Trophoblast cell (in vitro differentiated cells and primary cell): ENCODE results near the gene LPXN.

Experiments
- DNase-seq, 2 donors: peaks; one replicate each; pipeline ENCODE4 v3.0.0-alpha.2; 2016
- H2AFZ ChIP-seq: 2 replicates; pipeline ENCODE4 v1.6.1; 2013; ENCODE audit warnings: low read length, moderate library complexity, mild to moderate bottlenecking; ENCODE audit not compliant: insufficient read depth, poor library complexity
- H2AK5ac ChIP-seq: 2 replicates; pipeline ENCODE4 v1.6.1; 2013; ENCODE audit warnings: mild to moderate bottlenecking, low read length
- H2BK120ac ChIP-seq: 2 replicates; pipeline ENCODE4 v1.6.1; 2013; ENCODE audit warnings: low read length, mild to moderate bottlenecking, moderate library complexity; ENCODE audit not compliant: insufficient read depth, poor library complexity
- H2BK12ac ChIP-seq: 2 replicates; pipeline ENCODE4 v1.6.1; 2013; ENCODE audit warnings: mild to moderate bottlenecking, low read length, moderate library complexity
- H2BK5ac ChIP-seq: 2 replicates; pipeline ENCODE4 v1.6.1; 2013; ENCODE audit warnings: low read length, low read depth, moderate library complexity, mild to moderate bottlenecking; ENCODE audit not compliant: poor library complexity
- H3K14ac ChIP-seq: 2 replicates; pipeline ENCODE4 v1.6.1; 2013; ENCODE audit warnings: mild to moderate bottlenecking, low read length
- H3K18ac ChIP-seq: 2 replicates; pipeline ENCODE4 v1.6.1; 2013; ENCODE audit warnings: mild to moderate bottlenecking, low read length
- H3K23ac ChIP-seq: 2 replicates; pipeline ENCODE4 v1.6.1; 2013; ENCODE audit warnings: low read length
- H3K27ac ChIP-seq: 2 replicates; pipeline ENCODE4 v1.5.1; 2013; ENCODE audit warnings: low read depth, mild to moderate bottlenecking, inconsistent platforms, low read length, moderate library complexity
- H3K27me3 ChIP-seq: 2 replicates; pipeline ENCODE4 v1.6.1; 2013; ENCODE audit warnings: inconsistent platforms, mild to moderate bottlenecking, low read length, moderate library complexity; ENCODE audit not compliant: insufficient read depth
- H3K36me3 ChIP-seq, 2 experiments: 1 replicate in 1 of 2; 2 replicates in 1 of 2; pipeline ENCODE4 v1.6.1; 2013; ENCODE audit warnings: low read length in 2 of 2, mild to moderate bottlenecking in 2 of 2, moderate library complexity in 1 of 2; ENCODE audit not compliant: insufficient read depth in 2 of 2, control insufficient read depth in 1 of 2
- H3K4ac ChIP-seq: 2 replicates; pipeline ENCODE4 v1.6.1; 2013; ENCODE audit warnings: low read depth, mild to moderate bottlenecking, low read length, moderate library complexity
- H3K4me1 ChIP-seq, 2 experiments: 1 replicate in 1 of 2; 2 replicates in 1 of 2; pipeline ENCODE4 v1.6.1; 2013; ENCODE audit warnings: low read length in 2 of 2, mild to moderate bottlenecking in 2 of 2, moderate library complexity in 1 of 2; ENCODE audit not compliant: insufficient read depth in 2 of 2, control insufficient read depth in 1 of 2
- H3K4me2 ChIP-seq: 2 replicates; pipeline ENCODE4 v1.6.1; 2013; ENCODE audit warnings: inconsistent platforms, mild to moderate bottlenecking, low read length, moderate library complexity
- H3K4me3 ChIP-seq: 2 replicates; pipeline ENCODE4 v1.5.1; 2013; ENCODE audit warnings: mild to moderate bottlenecking, low read depth, low read length, inconsistent platforms
- H3K79me1 ChIP-seq: one replicate; pipeline ENCODE4 v1.6.1; 2013; ENCODE audit warnings: low read length
- H3K79me2 ChIP-seq: 2 replicates; pipeline ENCODE4 v1.6.1; 2013; ENCODE audit warnings: low read length, mild to moderate bottlenecking; ENCODE audit not compliant: control insufficient read depth, insufficient read depth, poor library complexity
- H3K9ac ChIP-seq: 2 replicates; pipeline ENCODE4 v1.6.1; 2013; ENCODE audit warnings: mild to moderate bottlenecking, low read length
- H3K9me3 ChIP-seq: 2 replicates; pipeline ENCODE4 v1.6.1; 2013; ENCODE audit warnings: low read depth, mild to moderate bottlenecking, control low read depth, inconsistent platforms, low read length; ENCODE audit not compliant: insufficient read depth
- H4K12ac ChIP-seq: 2 replicates; pipeline ENCODE4 v1.6.1; 2013; ENCODE audit warnings: low read depth, mild to moderate bottlenecking, low read length, moderate library complexity
- H4K8ac ChIP-seq: 2 replicates; pipeline ENCODE4 v1.6.1; 2013; ENCODE audit warnings: low read depth, mild to moderate bottlenecking, low read length, moderate library complexity
- H4K91ac ChIP-seq: one replicate; pipeline ENCODE4 v1.6.1; 2013; ENCODE audit warnings: low read depth, mild to moderate bottlenecking, low read length, moderate library complexity
- WGBS: extraction: QIAGEN DNeasy Blood & Tissue Kit; methylation state at CpG from one replicate; pipeline ENCODE4 v1.1.7; 2013; ENCODE audit warnings: missing lambda C conversion rate; ENCODE audit not compliant: insufficient read length, insufficient coverage; ENCODE audit errors: extremely low coverage; 5-methylcytosine and 5-hydroxymethylcytosine counted together

LPXN gene

DNA sequence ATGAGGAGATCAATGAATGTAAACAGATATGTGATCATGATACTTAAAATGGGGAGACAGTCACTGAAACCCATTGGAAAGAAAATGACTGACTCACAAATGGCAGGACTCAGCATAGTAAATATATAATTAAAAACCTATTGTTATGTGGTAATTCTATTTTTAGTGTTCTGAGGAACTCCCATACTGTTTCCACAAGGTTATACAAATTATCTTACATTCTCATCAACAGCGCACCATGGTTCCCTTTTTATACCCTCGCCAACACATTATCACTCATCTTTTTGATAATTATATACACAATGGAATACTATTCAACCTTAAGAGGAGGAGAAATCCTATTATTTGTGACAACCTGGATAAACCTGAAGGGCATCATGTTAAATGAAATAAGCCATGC is 84.8 kb downstream of the LPXN start:
- H3K14ac ChIP-seq, result no peak overlapping the region
- no peaks in the 10 kb centered on the region for H3K27me3 ChIP-seq
- H3K4me2 ChIP-seq, result no peak overlapping the region
- H3K79me2 ChIP-seq, result no peaks in the 10 kb centered on the region
- no peak overlapping the region for H2BK12ac ChIP-seq
- no peak overlapping the region for H3K4me3 ChIP-seq
- no peaks in the 10 kb centered on the region for H3K4me1 ChIP-seq
- WGBS, result 100% methylated on average over 2 of the region's 2 CpGs
- H3K23ac ChIP-seq, result no peak overlapping the region
- H3K9me3 ChIP-seq, result no peaks in the 10 kb centered on the region
- no peak overlapping the region for H3K27ac ChIP-seq
- no peak overlapping the region for H4K12ac ChIP-seq
- H2BK5ac ChIP-seq, result no peak overlapping the region
- no peak for DNase-seq
- H3K79me1 ChIP-seq, result no peaks in the 10 kb centered on the region
- H3K36me3 ChIP-seq, result no peaks in the 10 kb centered on the region
- H3K4ac ChIP-seq, result no peak overlapping the region
- H2AFZ ChIP-seq, result no peak overlapping the region
- no peak overlapping the region for H3K9ac ChIP-seq
- no peak overlapping the region for H2AK5ac ChIP-seq
- no peak overlapping the region for H4K91ac ChIP-seq
- H2BK120ac ChIP-seq, result no peak overlapping the region
- no peak overlapping the region for H4K8ac ChIP-seq
- no peak overlapping the region for H3K18ac ChIP-seq

DNA sequence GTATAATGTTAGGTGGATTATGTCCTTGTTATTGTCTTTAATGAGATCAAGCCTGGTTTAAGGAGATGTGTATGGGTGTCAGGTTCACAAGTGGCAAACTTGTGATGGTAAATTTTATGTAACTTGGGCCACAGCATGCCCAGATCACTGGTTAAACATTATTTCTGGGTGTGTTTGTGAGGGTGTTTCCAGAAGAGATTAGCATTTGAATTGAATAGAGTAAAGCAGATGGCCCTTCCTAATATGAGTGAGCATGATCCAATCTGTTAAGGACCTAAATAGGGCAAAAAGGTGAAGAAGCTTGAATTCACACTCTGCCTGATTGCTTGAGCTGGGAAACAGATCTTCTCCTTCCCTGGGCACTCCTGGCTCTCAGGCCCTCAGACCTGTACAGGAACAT is 88.5 kb downstream of the LPXN start:
- Histone ChIP-seq H3K4me2 (no peak overlapping the region), H3K23ac (no peak overlapping the region), H2BK5ac (no peak overlapping the region), H3K14ac (no peak overlapping the region), H3K4me1 (no peaks in the 10 kb centered on the region), H4K91ac (no peak overlapping the region), H3K18ac (no peak overlapping the region), H3K79me2 (no peaks in the 10 kb centered on the region), H2AFZ (no peak overlapping the region), H2BK120ac (no peak overlapping the region), H4K12ac (no peak overlapping the region), H3K27ac (no peak overlapping the region), H3K27me3 (no peaks in the 10 kb centered on the region), H4K8ac (no peak overlapping the region), H2BK12ac (no peak overlapping the region), H3K9me3 (no peaks in the 10 kb centered on the region), H2AK5ac (no peak overlapping the region), H3K9ac (no peak overlapping the region), H3K4me3 (no peak overlapping the region), H3K79me1 (no peaks in the 10 kb centered on the region), H3K4ac (no peak overlapping the region), H3K36me3 (no peaks in the 10 kb centered on the region)
- DNase-seq, result no peak

DNA sequence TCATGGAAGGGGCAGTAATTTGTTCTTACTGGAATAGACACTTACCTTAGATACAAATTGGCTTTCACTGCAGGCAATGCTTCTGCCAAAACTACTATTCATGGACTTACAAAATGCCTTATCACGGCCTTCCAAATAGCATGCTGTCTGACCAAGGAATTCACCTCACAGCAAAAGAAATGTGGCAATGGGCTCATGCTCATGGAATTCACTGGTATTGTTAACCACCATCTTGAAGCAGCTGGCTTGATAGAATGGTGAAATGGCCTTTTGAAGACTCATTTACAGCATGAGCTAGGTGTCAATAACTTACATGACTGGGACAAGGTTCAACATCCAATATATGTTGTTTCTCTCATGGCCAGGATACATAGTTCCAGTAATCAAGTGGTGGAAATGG is 89.7 kb downstream of the LPXN start:
- DNase-seq, result peak; percentile 46 to 71
- Histone ChIP-seq H3K9me3 (no peaks in the 10 kb centered on the region), H2AFZ (no peak overlapping the region), H4K91ac (no peak overlapping the region), H3K4me1 (no peaks in the 10 kb centered on the region), H4K8ac (no peak overlapping the region), H3K27ac (no peak overlapping the region), H2BK120ac (no peak overlapping the region), H3K4me2 (no peak overlapping the region), H3K14ac (no peak overlapping the region), H3K4me3 (no peak overlapping the region), H3K79me1 (no peaks in the 10 kb centered on the region), H3K4ac (no peak overlapping the region), H4K12ac (no peak overlapping the region), H3K79me2 (no peaks in the 10 kb centered on the region), H2BK5ac (no peak overlapping the region), H3K27me3 (no peaks in the 10 kb centered on the region), H2BK12ac (no peak overlapping the region), H3K36me3 (no peaks in the 10 kb centered on the region), H3K18ac (no peak overlapping the region), H2AK5ac (no peak overlapping the region), H3K9ac (no peak overlapping the region), H3K23ac (no peak overlapping the region)
- no CpG with 5 or more reads among the region's 1 CpG for WGBS
